Gastroesophageal sphincter (tissue), 4 donors: ENCODE results near the gene CACNA1E. TPM values are rescaled to one million over a fixed set of nuclear protein-coding genes. Genes with fewer than 3 reads are reported as not detected.

Experiments used
- ATAC-seq: fragments of 150-250 bp; one replicate; pipeline ENCODE4 v1.9.1; 2016; ENCODE audit warnings: mild to moderate bottlenecking, moderate library complexity
- H3K27ac ChIP-seq, 4 donors: fragments of 200-600 bp; sonication (generic) in 3 of 4; 1 replicate in 3 of 4; 2 replicates in 1 of 4; pipeline ENCODE4 v1.5.1; 2016 to 2019
- H3K27me3 ChIP-seq: fragments of 200-600 bp; sonication (generic); one replicate; pipeline ENCODE4 v1.5.1; 2019
- H3K36me3 ChIP-seq, 2 donors: fragments of 200-600 bp; sonication (generic); one replicate each; pipeline ENCODE4 v1.5.1; 2019; ENCODE audit warnings: control low read depth in 1 of 2
- H3K4me1 ChIP-seq, 3 donors: fragments of 200-600 bp; sonication (generic); 1 replicate in 2 of 3; 2 replicates in 1 of 3; pipeline ENCODE4 v1.5.1; 2016 to 2019; ENCODE audit warnings: control low read depth in 2 of 3
- H3K4me3 ChIP-seq, 2 donors: fragments of 200-600 bp; sonication (generic); one replicate each; pipeline ENCODE4 v1.5.1; 2019; ENCODE audit warnings: mild to moderate bottlenecking in 1 of 2, moderate library complexity in 1 of 2
- H3K9me3 ChIP-seq, 3 donors: fragments of 200-600 bp; sonication (generic); one replicate each; pipeline ENCODE4 v1.5.1; 2017 to 2019; ENCODE audit warnings: control low read depth in 2 of 3
- EP300 ChIP-seq: sonication (generic); formaldehyde crosslinking; IDR thresholded peaks from one replicate; pipeline ENCODE4 v1.6.1; 2017; ENCODE audit warnings: antibody characterized with exemption, mild to moderate bottlenecking
- POLR2A ChIP-seq, 2 donors: fragments of 450-650 bp; IDR thresholded peaks; one replicate each; pipeline ENCODE4 v1.6.1; 2017; ENCODE audit warnings: antibody characterized with exemption in 2 of 2, mild to moderate bottlenecking in 2 of 2, moderate library complexity in 1 of 2
- POLR2AphosphoS5 ChIP-seq: sonication (generic); formaldehyde crosslinking; IDR thresholded peaks from one replicate; pipeline ENCODE4 v1.6.1; 2017; ENCODE audit warnings: antibody characterized with exemption
- WGBS, 2 donors: methylation state at CpG; one replicate each; pipeline ENCODE4 v1.1.5; 2018; ENCODE audit warnings: low coverage in 1 of 2; 5-methylcytosine and 5-hydroxymethylcytosine counted together
- total RNA-seq, 4 donors: library from RNA; depleted of rRNA; stranded (reverse); fragments of >200 nt; gene quantifications; one replicate each; pipeline ENCODE4 v1.1.0, GENCODE V29; 2016
- TF ChIP-seq, protein P1 (sequence below), 4 experiments: fragments of 200-600 bp in 2 of 4; fragments of 450-650 bp in 2 of 4; sonication (generic) in 1 of 4; IDR thresholded peaks; one replicate each; pipeline ENCODE4 v1.5.1; 2017 to 2019; ENCODE audit warnings: antibody characterized with exemption in 4 of 4, mild to moderate bottlenecking in 2 of 4, moderate library complexity in 2 of 4

The CACNA1E gene
- total RNA-seq, 4 donors from 2014 or later: 0.13 to 0.23 (median 0.16) TPM

DNA sequence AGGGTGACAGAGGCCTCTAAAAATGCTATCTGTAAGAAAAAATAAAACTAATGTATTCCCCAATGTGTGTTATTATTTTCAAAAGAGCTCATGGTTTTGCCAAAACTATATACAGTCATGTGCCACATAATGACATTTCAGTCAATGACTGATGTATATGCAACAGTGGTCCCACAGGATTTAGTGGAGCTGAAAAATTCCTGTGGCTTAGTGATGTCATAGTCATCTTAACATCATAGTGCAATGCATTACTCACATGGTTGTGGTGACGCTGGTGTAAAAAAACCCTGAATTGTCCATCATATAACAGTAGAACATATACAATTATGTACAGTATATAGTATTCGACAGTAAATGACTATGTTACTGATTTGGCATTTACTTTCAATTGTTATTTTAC lies 172.4 kb downstream of the CACNA1E start:
- no peak for ATAC-seq
- 86% methylated on average over 2 of the region's 2 CpGs for WGBS, 2 donors

GRCh38 chr1:181656491-181656890 lies 173.2 kb downstream of the CACNA1E start:
- no peak for ATAC-seq
- Histone ChIP-seq H3K9me3 (no peaks in the 10 kb centered on the region), H3K4me1 (no peaks in the 10 kb centered on the region), H3K4me3 (no peak overlapping the region), H3K27me3 (no peaks in the 10 kb centered on the region), H3K27ac (no peak overlapping the region), H3K36me3 (no peaks in the 10 kb centered on the region)
- WGBS, 2 donors: 23 to 52% methylated on average over 2 of the region's 2 CpGs
- TF ChIP-seq POLR2A (IDR thresholded peaks at IDR 0.05): no peak
- no peak for TF ChIP-seq EP300
- TF ChIP-seq, protein P1, sequence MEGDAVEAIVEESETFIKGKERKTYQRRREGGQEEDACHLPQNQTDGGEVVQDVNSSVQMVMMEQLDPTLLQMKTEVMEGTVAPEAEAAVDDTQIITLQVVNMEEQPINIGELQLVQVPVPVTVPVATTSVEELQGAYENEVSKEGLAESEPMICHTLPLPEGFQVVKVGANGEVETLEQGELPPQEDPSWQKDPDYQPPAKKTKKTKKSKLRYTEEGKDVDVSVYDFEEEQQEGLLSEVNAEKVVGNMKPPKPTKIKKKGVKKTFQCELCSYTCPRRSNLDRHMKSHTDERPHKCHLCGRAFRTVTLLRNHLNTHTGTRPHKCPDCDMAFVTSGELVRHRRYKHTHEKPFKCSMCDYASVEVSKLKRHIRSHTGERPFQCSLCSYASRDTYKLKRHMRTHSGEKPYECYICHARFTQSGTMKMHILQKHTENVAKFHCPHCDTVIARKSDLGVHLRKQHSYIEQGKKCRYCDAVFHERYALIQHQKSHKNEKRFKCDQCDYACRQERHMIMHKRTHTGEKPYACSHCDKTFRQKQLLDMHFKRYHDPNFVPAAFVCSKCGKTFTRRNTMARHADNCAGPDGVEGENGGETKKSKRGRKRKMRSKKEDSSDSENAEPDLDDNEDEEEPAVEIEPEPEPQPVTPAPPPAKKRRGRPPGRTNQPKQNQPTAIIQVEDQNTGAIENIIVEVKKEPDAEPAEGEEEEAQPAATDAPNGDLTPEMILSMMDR (IDR thresholded peaks at IDR 0.05): no peak
- TF ChIP-seq POLR2AphosphoS5: no peak

More for the DNA sequence above, 172.4 kb downstream of the CACNA1E start:
- no peaks in the 10 kb centered on the region for H3K9me3 ChIP-seq
- TF ChIP-seq POLR2A (IDR thresholded peaks at IDR 0.05) (no peak), EP300 (no peak), POLR2AphosphoS5 (no peak)
- TF ChIP-seq, protein P1 (IDR thresholded peaks at IDR 0.05): no peak
- H3K27ac ChIP-seq: no peak overlapping the region
- no peaks in the 10 kb centered on the region for H3K4me1 ChIP-seq
- H3K4me3 ChIP-seq: no peak overlapping the region
- H3K27me3 ChIP-seq: no peaks in the 10 kb centered on the region
- H3K36me3 ChIP-seq: no peaks in the 10 kb centered on the region

- 89% methylated on average over 1 of the region's 4 CpGs; no CpG with 5 or more reads in 1 of the 2 donors for WGBS, 2 donors
- TF ChIP-seq, protein P1 (IDR thresholded peaks at IDR 0.05): no peak
- no peak for TF ChIP-seq POLR2A (IDR thresholded peaks at IDR 0.05)
- no peak for TF ChIP-seq EP300
- no peak for TF ChIP-seq POLR2AphosphoS5
- no peaks in the 10 kb centered on the region for H3K36me3 ChIP-seq
- no peaks in the 10 kb centered on the region for H3K27me3 ChIP-seq
- ATAC-seq: no peak
- H3K4me3 ChIP-seq: no peak overlapping the region
- H3K27ac ChIP-seq: no peak overlapping the region
- H3K9me3 ChIP-seq: no peaks in the 10 kb centered on the region
- H3K4me1 ChIP-seq: no peaks in the 10 kb centered on the region
These were observed 175.3 kb downstream of the CACNA1E start for GRCh38 chr1:181658581-181658980.

GRCh38 chr1:181659321-181659957 lies 176.1 kb downstream of the CACNA1E start:
- TF ChIP-seq POLR2A (IDR thresholded peaks at IDR 0.05) (no peak), EP300 (no peak), POLR2AphosphoS5 (no peak)
- TF ChIP-seq, protein P1 (IDR thresholded peaks at IDR 0.05): no peak
- no peak overlapping the region for H3K27ac ChIP-seq
- no peaks in the 10 kb centered on the region for H3K4me1 ChIP-seq
- H3K27me3 ChIP-seq: no peaks in the 10 kb centered on the region
- H3K9me3 ChIP-seq: no peaks in the 10 kb centered on the region
- H3K4me3 ChIP-seq: no peak overlapping the region
- 47 to 68% methylated on average over 4 to 5 of the region's 5 CpGs for WGBS, 2 donors
- no peak for ATAC-seq
- no peaks in the 10 kb centered on the region for H3K36me3 ChIP-seq

DNA sequence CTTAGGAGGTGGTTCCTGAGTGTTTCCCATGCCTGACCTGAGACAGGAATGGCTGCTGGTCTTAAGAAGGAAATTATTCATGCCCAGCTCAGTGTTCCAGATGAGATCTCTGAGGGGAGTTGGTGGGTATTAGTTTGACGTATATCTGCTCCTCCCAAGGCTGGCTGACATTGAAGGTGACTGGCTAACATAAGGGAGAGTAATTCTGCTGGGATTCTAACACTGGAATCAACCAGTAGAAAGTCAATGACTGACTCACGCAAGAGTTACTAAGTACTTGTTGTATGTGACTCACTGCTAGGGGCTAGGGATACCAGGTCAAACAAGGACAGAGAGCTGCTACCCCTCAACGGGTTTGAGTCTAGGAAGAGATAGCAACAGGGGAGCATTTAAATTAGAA lies 177.3 kb downstream of the CACNA1E start:
- no peak overlapping the region for H3K27ac ChIP-seq
- 100% methylated on average over 1 of the region's 3 CpGs for WGBS, 2 donors
- TF ChIP-seq POLR2AphosphoS5: no peak
- no peak for TF ChIP-seq POLR2A (IDR thresholded peaks at IDR 0.05)
- TF ChIP-seq EP300: no peak
- no peaks in the 10 kb centered on the region for H3K4me1 ChIP-seq
- ATAC-seq: no peak
- H3K36me3 ChIP-seq: no peaks in the 10 kb centered on the region
- no peaks in the 10 kb centered on the region for H3K9me3 ChIP-seq
- no peak overlapping the region for H3K4me3 ChIP-seq
- H3K27me3 ChIP-seq: no peaks in the 10 kb centered on the region
